WTC11 (cell line): ENCODE results near the gene PNMA8A. TPM values are rescaled to one million over a fixed set of nuclear protein-coding genes. Genes with fewer than 3 reads are reported as not detected.

Source experiments
- ATAC-seq: fragments of 200-7000 bp; cut with Tn5 transposase; 2 replicates; pipeline ENCODE4 v1.10.0; 2021; ENCODE audit warnings: mild to moderate bottlenecking, moderate library complexity
- CTCF ChIA-PET: fragments of 300-600 bp; sonication (Branson Sonifier 250); formaldehyde crosslinking; loops from one replicate; lab custom pipeline; 2021; ENCODE audit warnings: antibody characterized with exemption; lab: Charles Lee
- POLR2A ChIA-PET: fragments of 350-600 bp; sonication (Branson Sonifier 250); formaldehyde crosslinking; loops from one replicate; lab custom pipeline; 2021; ENCODE audit warnings: antibody characterized with exemption; lab: Charles Lee
- DNase-seq: peaks from one replicate; pipeline ENCODE4 v3.0.0; 2021; ENCODE audit warnings: low spot score
- H3K27ac Mint-ChIP-seq: 2 replicates; pipeline ENCODE4 v1.8.0; 2021; ENCODE audit warnings: mixed read lengths
- H3K27me3 Mint-ChIP-seq: 2 replicates; pipeline ENCODE4 v1.8.0; 2021; ENCODE audit warnings: low read depth, mild to moderate bottlenecking, moderate library complexity, mixed read lengths
- H3K36me3 Mint-ChIP-seq: 2 replicates; pipeline ENCODE4 v1.8.0; 2021; ENCODE audit warnings: mixed read lengths
- H3K4me1 Mint-ChIP-seq: 2 replicates; pipeline ENCODE4 v1.8.0; 2022; ENCODE audit warnings: mixed read lengths
- H3K4me3 Mint-ChIP-seq: 2 replicates; pipeline ENCODE4 v1.8.0; 2021; ENCODE audit warnings: mild to moderate bottlenecking, moderate library complexity, mixed read lengths
- H3K9me3 Mint-ChIP-seq: 2 replicates; pipeline ENCODE4 v1.8.0; 2021; ENCODE audit warnings: mixed read lengths
- CREM ChIP-seq: sonication (generic); formaldehyde crosslinking; IDR thresholded peaks from 2 replicates; pipeline ENCODE4 v1.8.1; 2022; ENCODE audit warnings: mild to moderate bottlenecking, missing genetic modification reagents, moderate library complexity
- FOXK1 ChIP-seq: sonication (generic); formaldehyde crosslinking; IDR thresholded peaks from 2 replicates; pipeline ENCODE4 v1.8.0; 2022; ENCODE audit warnings: mild to moderate bottlenecking, moderate library complexity, missing genetic modification reagents
- JAZF1 ChIP-seq: fragments of 250-450 bp; sonication (Bioruptor Pico); IDR thresholded peaks from 2 replicates; pipeline ENCODE4 v1.9.0; 2021; ENCODE audit warnings: moderate library complexity, mild to moderate bottlenecking, inconsistent platforms
- JUN ChIP-seq: sonication (generic); formaldehyde crosslinking; IDR thresholded peaks from 2 replicates; pipeline ENCODE4 v1.8.0; 2023; ENCODE audit warnings: mild to moderate bottlenecking, missing genetic modification reagents
- KAT7 ChIP-seq: sonication (generic); formaldehyde crosslinking; IDR thresholded peaks from 2 replicates; pipeline ENCODE4 v1.8.1; 2023; ENCODE audit warnings: missing genetic modification reagents, mild to moderate bottlenecking, borderline replicate concordance
- NFATC4 ChIP-seq: fragments of 250-450 bp; sonication (Bioruptor Pico); IDR thresholded peaks from 2 replicates; pipeline ENCODE4 v1.9.0; 2021; ENCODE audit warnings: mild to moderate bottlenecking
- NR1H2 ChIP-seq: sonication (generic); formaldehyde crosslinking; IDR thresholded peaks from 2 replicates; pipeline ENCODE4 v1.9.0; 2021; ENCODE audit warnings: mild to moderate bottlenecking, moderate library complexity, missing genetic modification reagents
- RORB ChIP-seq: fragments of 250-450 bp; sonication (Bioruptor Pico); IDR thresholded peaks from 2 replicates; pipeline ENCODE4 v1.9.0; 2021; ENCODE audit warnings: mild to moderate bottlenecking
- SMAD4 ChIP-seq: sonication (generic); formaldehyde crosslinking; IDR thresholded peaks from 2 replicates; pipeline ENCODE4 v1.8.0; 2022; ENCODE audit warnings: mild to moderate bottlenecking, missing genetic modification reagents
- SOX15 ChIP-seq: fragments of 250-450 bp; sonication (Bioruptor Pico); IDR thresholded peaks from 2 replicates; pipeline ENCODE4 v1.9.0; 2021; ENCODE audit warnings: mild to moderate bottlenecking
- SP1 ChIP-seq: sonication (generic); formaldehyde crosslinking; conservative IDR thresholded peaks from 2 replicates; pipeline ENCODE4 v1.8.1; 2022; ENCODE audit warnings: missing genetic modification reagents
- ZBTB21 ChIP-seq: sonication (generic); formaldehyde crosslinking; IDR thresholded peaks from 2 replicates; pipeline ENCODE4 v1.8.1; 2023; ENCODE audit warnings: mild to moderate bottlenecking, missing genetic modification reagents, borderline replicate concordance
- ZNF121 ChIP-seq: sonication (generic); formaldehyde crosslinking; IDR thresholded peaks from 2 replicates; pipeline ENCODE4 v1.8.0; 2023; ENCODE audit warnings: missing genetic modification reagents
- ZNF138 ChIP-seq: sonication (generic); formaldehyde crosslinking; conservative IDR thresholded peaks from 2 replicates; pipeline ENCODE4 v1.8.1; 2022; ENCODE audit warnings: mild to moderate bottlenecking, moderate library complexity, missing genetic modification reagents
- ZNF423 ChIP-seq: fragments of 250-450 bp; sonication (Bioruptor Pico); IDR thresholded peaks from 2 replicates; pipeline ENCODE4 v2.1.2; 2022; ENCODE audit warnings: mild to moderate bottlenecking, moderate library complexity
- ZNF671 ChIP-seq: fragments of 250-450 bp; sonication (Bioruptor Pico); IDR thresholded peaks from 2 replicates; pipeline ENCODE4 v1.8.0; 2021; ENCODE audit warnings: mild to moderate bottlenecking
- total RNA-seq: library from RNA; stranded (reverse); gene quantifications from 3 replicates; pipeline ENCODE4 v1.2.3, GENCODE V29; 2021
- TF ChIP-seq, protein P1 (sequence below): fragments of 200-600 bp; IDR thresholded peaks from 2 replicates; pipeline ENCODE4 v1.8.0; 2022; ENCODE audit warnings: antibody characterized with exemption
- TF ChIP-seq, protein P2 (sequence below): sonication (generic); formaldehyde crosslinking; IDR thresholded peaks from 2 replicates; pipeline ENCODE4 v1.8.1; 2022; ENCODE audit warnings: low read depth, mild to moderate bottlenecking, moderate library complexity, missing genetic modification reagents, borderline replicate concordance
- TF ChIP-seq, protein P3 (sequence below): sonication (generic); formaldehyde crosslinking; conservative IDR thresholded peaks from 2 replicates; pipeline ENCODE4 v1.8.1; 2022; ENCODE audit warnings: mild to moderate bottlenecking, missing genetic modification reagents
- TF ChIP-seq, protein P4 (sequence below): fragments of 250-450 bp; sonication (Bioruptor Pico); IDR thresholded peaks from 2 replicates; pipeline ENCODE4 v1.9.0; 2021; ENCODE audit warnings: mild to moderate bottlenecking, borderline replicate concordance
- TF ChIP-seq, protein P5 (sequence below): sonication (generic); formaldehyde crosslinking; IDR thresholded peaks from 2 replicates; pipeline ENCODE4 v1.8.0; 2023; ENCODE audit warnings: missing genetic modification reagents

Gene PNMA8A
- total RNA-seq, 1 experiment from 2014 or later, result 25.4 TPM

DNA sequence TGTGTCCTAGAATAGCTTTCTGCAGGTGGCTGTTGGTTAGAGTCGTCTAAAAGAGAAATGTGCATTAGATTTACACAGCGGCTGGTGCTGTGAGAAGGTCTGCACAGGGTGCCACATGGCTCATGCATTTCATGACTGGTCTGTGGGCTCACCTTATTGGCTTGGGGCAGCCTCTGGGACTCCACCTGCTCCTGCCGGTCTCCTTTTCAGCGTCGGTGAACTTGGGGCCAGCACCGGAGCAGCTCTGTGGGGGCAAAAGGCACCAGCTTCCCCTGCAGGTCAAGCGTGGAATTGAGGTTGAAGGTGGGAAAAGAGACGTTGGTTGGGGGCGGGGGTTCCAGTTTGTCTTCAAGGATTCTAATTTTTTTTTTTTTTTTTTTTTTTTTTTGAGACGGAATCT is 39.5 kb downstream of the PNMA8A start:
- Mint-ChIP-seq H3K9me3 (no peaks in the 10 kb centered on the region), H3K4me1 (peaks cover 22% of the 10 kb centered on the region), H3K27me3 (peaks cover 29% of the 10 kb centered on the region), H3K27ac (no peak overlapping the region), H3K4me3 (no peak overlapping the region), H3K36me3 (no peaks in the 10 kb centered on the region)
- peak; percentile 75 for DNase-seq
- ChIA-PET POLR2A (interaction anchor here (1.3 to 1.5 kb wide), 2 partner anchors 18 to 27 kb away, joined by 5 to 6 read pairs; partner anchors contain the start of gene CCDC8), CTCF (interaction anchor here (0.6 to 2.8 kb wide), 41 partner anchors 9 to 1838 kb away, joined by 3 to 32 read pairs (median 5); partner anchors contain the start of genes CCDC8, GIPR and ZNF114)
- 0 out of 2 replicates have a peak, but pooled peaks have one; percentile 30 for TF ChIP-seq ZNF121
- TF ChIP-seq JAZF1, result no peak
- TF ChIP-seq NR1H2 (CRISPR knock-in tag), result no peak
- TF ChIP-seq, protein P1, sequence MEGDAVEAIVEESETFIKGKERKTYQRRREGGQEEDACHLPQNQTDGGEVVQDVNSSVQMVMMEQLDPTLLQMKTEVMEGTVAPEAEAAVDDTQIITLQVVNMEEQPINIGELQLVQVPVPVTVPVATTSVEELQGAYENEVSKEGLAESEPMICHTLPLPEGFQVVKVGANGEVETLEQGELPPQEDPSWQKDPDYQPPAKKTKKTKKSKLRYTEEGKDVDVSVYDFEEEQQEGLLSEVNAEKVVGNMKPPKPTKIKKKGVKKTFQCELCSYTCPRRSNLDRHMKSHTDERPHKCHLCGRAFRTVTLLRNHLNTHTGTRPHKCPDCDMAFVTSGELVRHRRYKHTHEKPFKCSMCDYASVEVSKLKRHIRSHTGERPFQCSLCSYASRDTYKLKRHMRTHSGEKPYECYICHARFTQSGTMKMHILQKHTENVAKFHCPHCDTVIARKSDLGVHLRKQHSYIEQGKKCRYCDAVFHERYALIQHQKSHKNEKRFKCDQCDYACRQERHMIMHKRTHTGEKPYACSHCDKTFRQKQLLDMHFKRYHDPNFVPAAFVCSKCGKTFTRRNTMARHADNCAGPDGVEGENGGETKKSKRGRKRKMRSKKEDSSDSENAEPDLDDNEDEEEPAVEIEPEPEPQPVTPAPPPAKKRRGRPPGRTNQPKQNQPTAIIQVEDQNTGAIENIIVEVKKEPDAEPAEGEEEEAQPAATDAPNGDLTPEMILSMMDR, result peak; percentile 40
- TF ChIP-seq ZNF423 (CRISPR knock-in tag), result no peak
- TF ChIP-seq SP1 (CRISPR knock-in tag), result 0 out of 2 replicates have a peak, but pooled peaks have one; percentile 18
- ATAC-seq, result peak; percentile 76

DNA sequence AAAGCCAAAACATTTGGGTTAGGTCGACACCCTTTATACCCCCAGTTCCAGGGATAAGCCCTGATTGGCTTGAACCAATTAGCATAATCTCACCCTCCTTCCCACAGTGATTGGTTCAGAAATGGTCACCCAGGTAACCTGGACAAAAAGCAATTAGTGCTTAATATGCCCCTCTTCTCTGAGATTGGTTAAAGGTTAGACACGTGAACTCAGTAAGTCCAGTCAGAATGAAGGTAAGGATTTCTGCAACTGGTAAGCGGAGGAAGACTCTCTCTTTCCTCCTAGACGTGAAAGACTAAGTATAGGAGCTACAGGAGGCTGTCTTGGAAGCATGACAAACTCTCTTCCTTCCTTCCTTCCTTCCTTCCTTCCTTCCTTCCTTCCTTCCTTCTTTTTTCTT is 41.4 kb downstream of the PNMA8A start:
- H3K9me3 Mint-ChIP-seq, result no peaks in the 10 kb centered on the region
- no peak for DNase-seq
- no peaks in the 10 kb centered on the region for H3K36me3 Mint-ChIP-seq
- ChIA-PET POLR2A (no interaction called here), CTCF (interaction anchor here (0.6 to 2.8 kb wide), 2 partner anchors 24 to 83 kb away, joined by 3 to 25 read pairs; partner anchors contain the start of gene PPP5C)
- H3K4me1 Mint-ChIP-seq, result peaks cover 32% of the 10 kb centered on the region
- no peak overlapping the region for H3K4me3 Mint-ChIP-seq
- no peak overlapping the region for H3K27ac Mint-ChIP-seq
- no peak for ATAC-seq
- no peak for TF ChIP-seq KAT7 (CRISPR knock-in tag)
- H3K27me3 Mint-ChIP-seq, result peaks cover 47% of the 10 kb centered on the region

DNA sequence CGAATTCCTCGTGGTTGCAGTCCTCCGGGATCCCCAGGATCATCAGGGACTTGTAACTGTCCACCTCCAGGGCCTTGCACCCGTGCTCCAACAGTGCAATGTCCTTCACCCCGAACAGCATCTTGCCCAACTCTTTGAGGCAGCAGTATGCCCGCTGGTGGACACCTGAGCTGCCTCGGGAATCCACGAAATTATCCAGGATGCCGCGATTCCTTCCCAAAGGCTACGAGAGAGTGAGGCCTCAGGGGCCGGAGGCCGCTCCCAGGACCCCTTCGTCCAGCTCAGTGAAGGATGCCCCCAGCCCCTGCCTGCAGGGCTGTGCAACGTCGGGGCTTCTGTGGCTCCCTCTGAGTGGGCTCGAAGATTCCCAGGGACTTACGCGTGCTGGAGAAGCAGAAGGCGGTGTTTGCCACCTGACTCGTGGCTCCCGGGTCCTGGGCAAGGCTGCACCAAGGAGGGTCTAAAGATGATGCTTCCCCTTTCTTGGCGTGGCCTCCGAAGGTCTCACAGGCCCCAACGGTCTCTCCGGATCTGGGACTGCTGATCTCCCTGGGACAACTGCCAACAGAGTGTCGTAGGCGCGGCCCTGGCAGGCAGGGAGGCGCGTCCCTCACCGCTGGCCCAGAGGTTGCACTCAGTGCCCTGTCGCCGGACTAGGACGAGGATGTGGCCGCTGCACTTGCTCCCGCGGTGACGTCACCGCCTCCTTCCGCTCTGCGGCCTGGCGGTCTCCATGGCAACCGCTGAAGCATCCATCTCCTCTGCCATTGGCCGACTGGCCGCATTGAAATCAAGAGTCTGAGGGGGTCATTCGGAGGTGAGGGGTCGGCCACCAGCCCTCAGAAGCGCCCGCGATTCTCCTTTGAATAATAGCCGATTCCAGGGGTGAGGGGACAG is 42.9 kb downstream of the PNMA8A start, which contains the start of gene PNMA8C:
Gene PNMA8C, minus strand, starts transcription at position 698 of the 897 bp plus-strand sequence. Its CDS starts 577 bp downstream, at position 121.
- Mint-ChIP-seq H3K36me3 (no peaks in the 10 kb centered on the region), H3K9me3 (no peaks in the 10 kb centered on the region), H3K4me1 (peaks cover 32% of the 10 kb centered on the region), H3K27ac (no peak within 1 kb of the TSS), H3K4me3 (peak within 1 kb of the TSS; percentile 87), H3K27me3 (peaks cover 52% of the 10 kb centered on the region)
- DNase-seq (peak; percentile 93), ATAC-seq (peak; percentile 72)
- TF ChIP-seq RORB (CRISPR knock-in tag), result no peak
- TF ChIP-seq, protein P2, sequence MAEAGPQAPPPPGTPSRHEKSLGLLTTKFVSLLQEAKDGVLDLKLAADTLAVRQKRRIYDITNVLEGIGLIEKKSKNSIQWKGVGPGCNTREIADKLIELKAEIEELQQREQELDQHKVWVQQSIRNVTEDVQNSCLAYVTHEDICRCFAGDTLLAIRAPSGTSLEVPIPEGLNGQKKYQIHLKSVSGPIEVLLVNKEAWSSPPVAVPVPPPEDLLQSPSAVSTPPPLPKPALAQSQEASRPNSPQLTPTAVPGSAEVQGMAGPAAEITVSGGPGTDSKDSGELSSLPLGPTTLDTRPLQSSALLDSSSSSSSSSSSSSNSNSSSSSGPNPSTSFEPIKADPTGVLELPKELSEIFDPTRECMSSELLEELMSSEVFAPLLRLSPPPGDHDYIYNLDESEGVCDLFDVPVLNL (CRISPR knock-in tag), result no peak
- TF ChIP-seq FOXK1, result no peak
- TF ChIP-seq NFATC4 (CRISPR knock-in tag), result no peak
- TF ChIP-seq ZNF121, result no peak
- peak; percentile 53; the same call in 1 of the 2 replicates for TF ChIP-seq CREM (CRISPR knock-in tag)
- TF ChIP-seq SOX15 (CRISPR knock-in tag), result no peak
- TF ChIP-seq, protein P3, sequence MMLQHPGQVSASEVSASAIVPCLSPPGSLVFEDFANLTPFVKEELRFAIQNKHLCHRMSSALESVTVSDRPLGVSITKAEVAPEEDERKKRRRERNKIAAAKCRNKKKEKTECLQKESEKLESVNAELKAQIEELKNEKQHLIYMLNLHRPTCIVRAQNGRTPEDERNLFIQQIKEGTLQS (CRISPR knock-in tag), result peak; percentile 72; the same call in 1 of the 2 replicates
- TF ChIP-seq, protein P4, sequence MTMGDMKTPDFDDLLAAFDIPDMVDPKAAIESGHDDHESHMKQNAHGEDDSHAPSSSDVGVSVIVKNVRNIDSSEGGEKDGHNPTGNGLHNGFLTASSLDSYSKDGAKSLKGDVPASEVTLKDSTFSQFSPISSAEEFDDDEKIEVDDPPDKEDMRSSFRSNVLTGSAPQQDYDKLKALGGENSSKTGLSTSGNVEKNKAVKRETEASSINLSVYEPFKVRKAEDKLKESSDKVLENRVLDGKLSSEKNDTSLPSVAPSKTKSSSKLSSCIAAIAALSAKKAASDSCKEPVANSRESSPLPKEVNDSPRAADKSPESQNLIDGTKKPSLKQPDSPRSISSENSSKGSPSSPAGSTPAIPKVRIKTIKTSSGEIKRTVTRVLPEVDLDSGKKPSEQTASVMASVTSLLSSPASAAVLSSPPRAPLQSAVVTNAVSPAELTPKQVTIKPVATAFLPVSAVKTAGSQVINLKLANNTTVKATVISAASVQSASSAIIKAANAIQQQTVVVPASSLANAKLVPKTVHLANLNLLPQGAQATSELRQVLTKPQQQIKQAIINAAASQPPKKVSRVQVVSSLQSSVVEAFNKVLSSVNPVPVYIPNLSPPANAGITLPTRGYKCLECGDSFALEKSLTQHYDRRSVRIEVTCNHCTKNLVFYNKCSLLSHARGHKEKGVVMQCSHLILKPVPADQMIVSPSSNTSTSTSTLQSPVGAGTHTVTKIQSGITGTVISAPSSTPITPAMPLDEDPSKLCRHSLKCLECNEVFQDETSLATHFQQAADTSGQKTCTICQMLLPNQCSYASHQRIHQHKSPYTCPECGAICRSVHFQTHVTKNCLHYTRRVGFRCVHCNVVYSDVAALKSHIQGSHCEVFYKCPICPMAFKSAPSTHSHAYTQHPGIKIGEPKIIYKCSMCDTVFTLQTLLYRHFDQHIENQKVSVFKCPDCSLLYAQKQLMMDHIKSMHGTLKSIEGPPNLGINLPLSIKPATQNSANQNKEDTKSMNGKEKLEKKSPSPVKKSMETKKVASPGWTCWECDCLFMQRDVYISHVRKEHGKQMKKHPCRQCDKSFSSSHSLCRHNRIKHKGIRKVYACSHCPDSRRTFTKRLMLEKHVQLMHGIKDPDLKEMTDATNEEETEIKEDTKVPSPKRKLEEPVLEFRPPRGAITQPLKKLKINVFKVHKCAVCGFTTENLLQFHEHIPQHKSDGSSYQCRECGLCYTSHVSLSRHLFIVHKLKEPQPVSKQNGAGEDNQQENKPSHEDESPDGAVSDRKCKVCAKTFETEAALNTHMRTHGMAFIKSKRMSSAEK (CRISPR knock-in tag), result no peak
- TF ChIP-seq ZNF671 (CRISPR knock-in tag), result no peak
- TF ChIP-seq KAT7 (CRISPR knock-in tag), result no peak
- TF ChIP-seq JUN (CRISPR knock-in tag), result no peak
- no peak for TF ChIP-seq SMAD4 (CRISPR knock-in tag)
- TF ChIP-seq, protein P5, sequence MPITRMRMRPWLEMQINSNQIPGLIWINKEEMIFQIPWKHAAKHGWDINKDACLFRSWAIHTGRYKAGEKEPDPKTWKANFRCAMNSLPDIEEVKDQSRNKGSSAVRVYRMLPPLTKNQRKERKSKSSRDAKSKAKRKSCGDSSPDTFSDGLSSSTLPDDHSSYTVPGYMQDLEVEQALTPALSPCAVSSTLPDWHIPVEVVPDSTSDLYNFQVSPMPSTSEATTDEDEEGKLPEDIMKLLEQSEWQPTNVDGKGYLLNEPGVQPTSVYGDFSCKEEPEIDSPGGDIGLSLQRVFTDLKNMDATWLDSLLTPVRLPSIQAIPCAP (CRISPR knock-in tag), result no peak
- peak; percentile 95 for TF ChIP-seq ZBTB21 (CRISPR knock-in tag)
- 0 out of 2 replicates have a peak, but pooled peaks have one; percentile 63 for TF ChIP-seq ZNF138 (CRISPR knock-in tag)
- ChIA-PET POLR2A (interaction anchor here (0.6 kb wide), 1 partner anchor 9 kb away, joined by 4 read pairs; no protein-coding TSS in a partner anchor), CTCF (interaction anchor here (0.5 to 0.9 kb wide), 3 partner anchors 24 to 101 kb away, joined by 3 to 5 read pairs (median 3); no protein-coding TSS in a partner anchor)
